ENCODE measurements around the gene SPAM1. TPM values are rescaled to one million over a fixed set of nuclear protein-coding genes. Genes with fewer than 3 reads are reported as not detected.

The SPAM1 gene
- total and polyA plus RNA-seq, 7 donors, result 0.79 TPM; not detected in 6

DNA sequence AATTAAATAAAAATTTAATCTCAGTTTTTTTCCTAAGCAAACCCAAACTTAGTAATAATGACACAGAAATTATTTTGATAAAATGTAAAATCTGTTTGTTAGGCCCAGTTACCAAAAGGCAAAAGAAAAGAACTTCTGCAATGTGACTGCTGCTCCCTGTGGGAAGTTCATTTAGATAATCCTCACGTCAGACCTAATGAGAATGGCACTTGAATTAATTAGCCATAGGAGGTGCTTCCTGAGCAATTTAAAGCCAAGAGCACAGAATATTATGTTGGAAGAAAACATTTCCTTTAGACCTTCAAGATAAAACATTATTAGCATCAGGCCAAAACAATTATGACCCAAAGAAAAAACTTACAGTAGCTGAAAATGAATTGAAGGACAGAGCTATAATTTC is 19.4 kb downstream of the SPAM1 start:
- H3K4me3 ChIP-seq, result no peak overlapping the region
- TF ChIP-seq, protein P1, sequence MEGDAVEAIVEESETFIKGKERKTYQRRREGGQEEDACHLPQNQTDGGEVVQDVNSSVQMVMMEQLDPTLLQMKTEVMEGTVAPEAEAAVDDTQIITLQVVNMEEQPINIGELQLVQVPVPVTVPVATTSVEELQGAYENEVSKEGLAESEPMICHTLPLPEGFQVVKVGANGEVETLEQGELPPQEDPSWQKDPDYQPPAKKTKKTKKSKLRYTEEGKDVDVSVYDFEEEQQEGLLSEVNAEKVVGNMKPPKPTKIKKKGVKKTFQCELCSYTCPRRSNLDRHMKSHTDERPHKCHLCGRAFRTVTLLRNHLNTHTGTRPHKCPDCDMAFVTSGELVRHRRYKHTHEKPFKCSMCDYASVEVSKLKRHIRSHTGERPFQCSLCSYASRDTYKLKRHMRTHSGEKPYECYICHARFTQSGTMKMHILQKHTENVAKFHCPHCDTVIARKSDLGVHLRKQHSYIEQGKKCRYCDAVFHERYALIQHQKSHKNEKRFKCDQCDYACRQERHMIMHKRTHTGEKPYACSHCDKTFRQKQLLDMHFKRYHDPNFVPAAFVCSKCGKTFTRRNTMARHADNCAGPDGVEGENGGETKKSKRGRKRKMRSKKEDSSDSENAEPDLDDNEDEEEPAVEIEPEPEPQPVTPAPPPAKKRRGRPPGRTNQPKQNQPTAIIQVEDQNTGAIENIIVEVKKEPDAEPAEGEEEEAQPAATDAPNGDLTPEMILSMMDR (IDR thresholded peaks at IDR 0.05), result no peak
- no peaks in the 10 kb centered on the region for H3K36me3 ChIP-seq (ENCODE audit: insufficient read depth in 1 of 2, low read depth in 1 of 2)
- intact Hi-C loops (cut with DNase I), result no loop called here
- H3K9me3 ChIP-seq, result no peaks in the 10 kb centered on the region
- no peak for ATAC-seq
- 32 to 53% (median 38%) methylated on average over 1 of the region's 1 CpG for WGBS, 3 donors
- H3K4me1 ChIP-seq, result no peaks in the 10 kb centered on the region
- H3K27ac ChIP-seq, result no peak overlapping the region
- H3K27me3 ChIP-seq (ENCODE audit: insufficient read depth in 3 of 3, low read length in 2 of 3), result no peaks in the 10 kb centered on the region
- no peak for DNase-seq

DNA sequence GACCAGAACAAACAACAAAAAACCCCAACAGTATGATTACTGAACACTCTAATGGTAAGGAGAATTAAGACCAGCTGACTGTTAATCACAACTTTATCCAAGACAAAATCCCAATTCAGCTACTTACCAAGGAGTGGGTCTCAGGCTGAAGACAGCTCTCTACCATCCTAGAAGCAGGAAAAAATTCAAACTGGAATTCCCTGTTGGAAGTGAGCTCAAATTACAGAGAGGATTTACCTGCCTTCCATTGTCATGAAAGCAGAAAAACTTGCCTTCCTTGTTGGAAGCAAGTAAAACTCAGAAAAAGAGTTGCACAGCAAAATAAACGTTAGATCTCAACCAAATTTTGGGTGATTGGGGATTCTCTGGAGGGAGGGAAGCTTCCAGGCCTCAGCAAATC is 20.9 kb downstream of the SPAM1 start:
- no peak overlapping the region for H3K27ac ChIP-seq
- H3K36me3 ChIP-seq (ENCODE audit: insufficient read depth in 1 of 2, low read depth in 1 of 2), result no peaks in the 10 kb centered on the region
- H3K4me3 ChIP-seq, result no peak overlapping the region
- no peaks in the 10 kb centered on the region for H3K27me3 ChIP-seq (ENCODE audit: insufficient read depth in 3 of 3, low read length in 2 of 3)
- no peaks in the 10 kb centered on the region for H3K9me3 ChIP-seq
- intact Hi-C loops (cut with DNase I), result no loop called here
- 35 to 50% (median 39%) methylated on average over 1 of the region's 1 CpG for WGBS, 3 donors
- DNase-seq (no peak), ATAC-seq (no peak)
- H3K4me1 ChIP-seq, result no peaks in the 10 kb centered on the region
- TF ChIP-seq, protein P1 (IDR thresholded peaks at IDR 0.05), result no peak

DNA sequence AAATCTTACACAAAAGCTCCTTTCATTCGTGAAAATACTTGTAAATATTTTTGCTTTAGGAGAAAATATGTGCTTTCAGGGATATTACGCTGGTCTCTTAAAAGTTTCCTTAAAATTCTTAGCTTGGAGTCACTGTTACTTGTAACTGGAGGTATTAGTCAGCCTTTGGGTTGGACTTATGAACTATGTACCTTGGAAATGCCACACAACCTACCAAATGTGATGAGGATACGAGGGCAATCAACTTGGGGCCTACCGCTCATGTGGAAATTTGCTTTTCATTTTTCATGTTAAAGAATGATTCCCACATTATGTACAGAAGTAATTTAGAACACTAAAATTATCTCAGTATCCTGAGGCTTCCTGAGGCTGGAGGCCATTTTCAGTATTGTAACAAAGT is 23.1 kb downstream of the SPAM1 start:
- no peak overlapping the region for H3K4me3 ChIP-seq
- 78 to 85% (median 85%) methylated on average over 4 of the region's 4 CpGs for WGBS, 3 donors

DNA sequence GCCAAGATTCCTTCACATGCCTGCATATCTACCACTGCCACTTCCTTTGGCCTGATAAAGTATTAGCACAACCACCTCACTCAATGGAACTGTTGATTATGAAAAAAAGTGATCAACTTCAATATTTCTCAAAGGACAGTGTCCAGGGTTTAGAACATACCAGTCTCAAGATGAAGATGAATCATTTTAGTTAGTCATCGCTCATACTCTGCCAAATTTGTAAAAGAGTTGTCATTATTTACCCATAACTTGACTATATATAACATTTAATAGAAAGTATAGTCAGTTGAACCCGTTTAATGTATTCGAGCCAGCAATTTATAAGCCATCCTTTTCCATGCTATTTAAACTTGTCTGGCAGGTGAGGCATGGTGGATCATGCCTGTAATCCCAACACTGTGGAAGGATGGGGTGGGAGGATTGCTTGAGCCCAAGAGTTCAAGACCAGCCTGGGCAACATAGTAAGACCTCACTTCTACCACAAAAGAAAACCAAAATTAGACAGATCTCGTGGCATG is 33.2 kb downstream of the SPAM1 start:
- H3K27me3 ChIP-seq (ENCODE audit: insufficient read depth in 3 of 3, low read length in 2 of 3), result no peaks in the 10 kb centered on the region
- intact Hi-C loops (cut with DNase I), result no loop called here
- no peaks in the 10 kb centered on the region for H3K36me3 ChIP-seq (ENCODE audit: insufficient read depth in 1 of 2, low read depth in 1 of 2)
- no peaks in the 10 kb centered on the region for H3K4me1 ChIP-seq
- no peaks in the 10 kb centered on the region for H3K9me3 ChIP-seq
- ATAC-seq, result no peak
- TF ChIP-seq, protein P1 (IDR thresholded peaks at IDR 0.05), result no peak
- H3K4me3 ChIP-seq, result no peak overlapping the region
- 68 to 81% (median 81%) methylated on average over 4 of the region's 4 CpGs for WGBS, 3 donors
- no peak for DNase-seq
- no peak overlapping the region for H3K27ac ChIP-seq

More for the DNA sequence above, 23.1 kb downstream of the SPAM1 start:
- ATAC-seq (no peak), DNase-seq (no peak)
- H3K36me3 ChIP-seq (ENCODE audit: insufficient read depth in 1 of 2, low read depth in 1 of 2), result no peaks in the 10 kb centered on the region
- no peak overlapping the region for H3K27ac ChIP-seq
- H3K4me1 ChIP-seq, result no peaks in the 10 kb centered on the region
- no peaks in the 10 kb centered on the region for H3K9me3 ChIP-seq
- intact Hi-C loops (cut with DNase I), result no loop called here
- H3K27me3 ChIP-seq (ENCODE audit: insufficient read depth in 3 of 3, low read length in 2 of 3), result no peaks in the 10 kb centered on the region
- TF ChIP-seq, protein P1 (IDR thresholded peaks at IDR 0.05), result no peak

DNA sequence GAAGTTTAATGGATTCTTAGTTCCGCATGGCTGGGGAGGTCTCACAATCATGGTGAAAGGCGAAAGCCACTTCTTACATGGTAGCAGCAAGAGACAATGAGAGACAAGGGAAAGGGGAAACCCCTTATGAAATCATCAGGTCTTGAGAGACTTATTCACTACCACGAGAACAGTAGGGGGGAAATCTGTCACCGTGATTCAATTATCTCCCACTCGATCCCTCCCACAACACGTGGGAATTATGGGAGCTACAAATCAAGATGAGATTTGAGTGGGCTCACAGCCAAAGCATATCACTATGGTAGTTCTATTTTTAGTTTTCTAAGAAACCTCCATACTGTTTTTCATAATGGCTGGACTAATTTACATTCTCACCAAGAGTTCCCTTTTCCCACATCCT is 36.7 kb downstream of the SPAM1 start:
- Histone ChIP-seq H3K36me3 (ENCODE audit: insufficient read depth in 1 of 2, low read depth in 1 of 2) (no peaks in the 10 kb centered on the region), H3K27me3 (ENCODE audit: insufficient read depth in 3 of 3, low read length in 2 of 3) (no peaks in the 10 kb centered on the region), H3K27ac (no peak overlapping the region), H3K9me3 (no peaks in the 10 kb centered on the region), H3K4me1 (no peaks in the 10 kb centered on the region), H3K4me3 (no peak overlapping the region)
- 47 to 55% (median 54%) methylated on average over 6 of the region's 6 CpGs for WGBS, 3 donors
- DNase-seq (no peak), ATAC-seq (no peak)
- TF ChIP-seq, protein P1 (IDR thresholded peaks at IDR 0.05), result no peak
- intact Hi-C loops (cut with DNase I), result no loop called here
